Mucosa of stomach (tissue), 1 donor: ENCODE measurements around the gene PDIA2.
"Not testable (repeated sequence)": the region's sequence is repeated elsewhere in the genome, so short reads cannot be mapped to it uniquely, and the experiment has no call there.

Experiments
- H3K27me3 ChIP-seq: one replicate; pipeline ENCODE4 v1.7.0; 2013; ENCODE audit warnings: mild to moderate bottlenecking, low read length; ENCODE audit not compliant: control insufficient read depth, insufficient read depth
- H3K36me3 ChIP-seq: one replicate; pipeline ENCODE4 v1.7.0; 2013; ENCODE audit warnings: low read length; ENCODE audit not compliant: control insufficient read depth, insufficient read depth
- H3K4me1 ChIP-seq: one replicate; pipeline ENCODE4 v1.7.0; 2013; ENCODE audit warnings: mild to moderate bottlenecking, low read length; ENCODE audit not compliant: control insufficient read depth, insufficient read depth
- H3K4me3 ChIP-seq: one replicate; pipeline ENCODE4 v1.7.0; 2013; ENCODE audit warnings: low read length
- H3K9ac ChIP-seq: one replicate; pipeline ENCODE4 v1.7.0; 2013; ENCODE audit warnings: mild to moderate bottlenecking, low read length, moderate library complexity
- H3K9me3 ChIP-seq: one replicate; pipeline ENCODE4 v1.7.0; 2013; ENCODE audit warnings: mild to moderate bottlenecking, low read length, moderate library complexity; ENCODE audit not compliant: control insufficient read depth
- donor health status: Pancreatic carcinoma.

PDIA2 gene

GRCh38 chr16:333406-334094 is 50.6 kb downstream of the PDIA2 start:
- H3K9ac ChIP-seq: no peak overlapping the region
- H3K4me1 ChIP-seq: peaks cover 9% of the 10 kb centered on the region
- no peak overlapping the region for H3K4me3 ChIP-seq
- H3K36me3 ChIP-seq: no peaks in the 10 kb centered on the region
- H3K9me3 ChIP-seq: no peaks in the 10 kb centered on the region
- no peaks in the 10 kb centered on the region for H3K27me3 ChIP-seq

- not testable (repeated sequence) for H3K9ac ChIP-seq, H3K4me1 ChIP-seq, H3K4me3 ChIP-seq, H3K9me3 ChIP-seq, H3K36me3 ChIP-seq, H3K27me3 ChIP-seq
Observed at GRCh38 chr16:334164-334832, 51.3 kb downstream of the PDIA2 start.

- H3K4me3 ChIP-seq, H3K9me3 ChIP-seq, H3K27me3 ChIP-seq, H3K9ac ChIP-seq, H3K36me3 ChIP-seq: not testable (repeated sequence)
- peaks cover 17% of the 10 kb centered on the region for H3K4me1 ChIP-seq
Observed at GRCh38 chr16:334861-335632, 52.1 kb downstream of the PDIA2 start.

GRCh38 chr16:336269-336668 is 53.3 kb downstream of the PDIA2 start:
- Histone ChIP-seq H3K4me3 (no peak overlapping the region), H3K4me1 (peaks cover 24% of the 10 kb centered on the region), H3K27me3 (no peaks in the 10 kb centered on the region), H3K36me3 (no peaks in the 10 kb centered on the region), H3K9ac (no peak overlapping the region), H3K9me3 (no peaks in the 10 kb centered on the region)
